Measurements from ENCODE around the gene LYST. TPM values are rescaled to one million over a fixed set of nuclear protein-coding genes. Genes with fewer than 3 reads are reported as not detected.

LYST gene
- total and polyA plus RNA-seq, 10 of the 15 experiments (the other 5 are each of a cell fraction or from before 2014, with no cell fraction given), result 3.3 to 28.1 (median 5.6) TPM

- FAIRE-seq, result no peak
- H3K4me3 ChIP-seq, result no peak overlapping the region
- no peaks in the 10 kb centered on the region for H3K9me3 ChIP-seq (replicated peaks; ENCODE audit: control insufficient read depth, insufficient read depth, low read length)
- ChIA-PET CTCF (interaction anchor here (1.8 kb wide), 1 partner anchor 154 kb away, joined by 4 read pairs; no protein-coding TSS in a partner anchor), POLR2A (no interaction called here), SMC1A (ENCODE audit: uncharacterized antibody, unreplicated experiment) (interaction anchor here (1.1 to 1.6 kb wide), 2 partner anchors 13 to 22 kb away, joined by 4 to 5 read pairs; no protein-coding TSS in a partner anchor), RAD21 (ENCODE audit: unreplicated experiment) (no interaction called here)
- in situ Hi-C loops (cut with MboI) (no loop called here), intact Hi-C loops (cut with micrococcal nuclease; ENCODE audit: unreplicated experiment) (no loop called here)
- H2AFZ ChIP-seq (ENCODE audit: control insufficient read depth, low read depth, low read length), result no peak overlapping the region
- DNase-seq (ENCODE audit: low read depth, low spot score), result no peak
- no peak for ATAC-seq
- no peak overlapping the region for H3K27ac ChIP-seq (ENCODE audit: control insufficient read depth, insufficient read depth)
- no peak for TF ChIP-seq SIN3A (IDR thresholded peaks at IDR 0.05; ENCODE audit: low read depth, low read length)
- TF ChIP-seq ESRRA (IDR thresholded peaks at IDR 0.05; ENCODE audit: low read length), result no peak
- TF ChIP-seq TAF1 (IDR thresholded peaks at IDR 0.05; ENCODE audit: borderline replicate concordance, low read depth, low read length), result no peak
- TF ChIP-seq, protein P1, sequence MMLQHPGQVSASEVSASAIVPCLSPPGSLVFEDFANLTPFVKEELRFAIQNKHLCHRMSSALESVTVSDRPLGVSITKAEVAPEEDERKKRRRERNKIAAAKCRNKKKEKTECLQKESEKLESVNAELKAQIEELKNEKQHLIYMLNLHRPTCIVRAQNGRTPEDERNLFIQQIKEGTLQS (IDR thresholded peaks at IDR 0.05; ENCODE audit: borderline replicate concordance, extremely low read depth, low read depth, low read length), result no peak
- TF ChIP-seq FOXK2 (IDR thresholded peaks at IDR 0.05), result no peak
- no peak for TF ChIP-seq YBX1 (IDR thresholded peaks at IDR 0.05)
- no peak for TF ChIP-seq BHLHE40 (IDR thresholded peaks at IDR 0.05; ENCODE audit: borderline replicate concordance in 1 of 2, low read depth in 2 of 2, low read length in 1 of 2)
- TF ChIP-seq POU2F2 (IDR thresholded peaks at IDR 0.05; ENCODE audit: borderline replicate concordance, low read depth, low read length), result no peak
- no peak for TF ChIP-seq NR2F1 (conservative IDR thresholded peaks at IDR 0.05)
- TF ChIP-seq IKZF1 (conservative IDR thresholded peaks at IDR 0.05), result no peak
- H3K4me1 ChIP-seq (ENCODE audit: control insufficient read depth, insufficient read depth, low read length), result no peaks in the 10 kb centered on the region
- no peak overlapping the region for H3K4me2 ChIP-seq (ENCODE audit: control insufficient read depth, insufficient read depth)
- 96% methylated on average over 4 of the region's 4 CpGs for WGBS (ENCODE audit: insufficient coverage, insufficient replicate concordance, low lambda C conversion rate, missing lambda C conversion rate)
- no peak overlapping the region for H3K9ac ChIP-seq (ENCODE audit: control insufficient read depth, insufficient read depth, low read length)
- no peaks in the 10 kb centered on the region for H3K27me3 ChIP-seq (replicated peaks in 1 of 2; ENCODE audit: control insufficient read depth in 2 of 2, insufficient read depth in 2 of 2, low read length in 1 of 2)
- H4K20me1 ChIP-seq (ENCODE audit: control insufficient read depth, insufficient read depth), result no peaks in the 10 kb centered on the region
- H3K79me2 ChIP-seq (ENCODE audit: control insufficient read depth, insufficient read depth, low read length), result no peaks in the 10 kb centered on the region
- BruUV-seq (replicated peaks), result no TSS peak
- no peaks in the 10 kb centered on the region for H3K36me3 ChIP-seq (ENCODE audit: control insufficient read depth in 2 of 2, insufficient read depth in 2 of 2, low read length in 1 of 2)
Observed at GRCh38 chr1:235689356-235689755, 177.3 kb downstream of the LYST start.
